ENCODE results near the gene GREM2. TPM values are rescaled to one million over a fixed set of nuclear protein-coding genes. Genes with fewer than 3 reads are reported as not detected.

GREM2 gene
- total RNA-seq, 1 donor from 2014 or later, result not detected

- DNase-seq, result no peak
Observed at GRCh38 chr1:240609527-240610060, 2.4 kb downstream of the GREM2 start.

- no peak for DNase-seq
Observed at GRCh38 chr1:240608707-240609106, 3.2 kb downstream of the GREM2 start.

DNA sequence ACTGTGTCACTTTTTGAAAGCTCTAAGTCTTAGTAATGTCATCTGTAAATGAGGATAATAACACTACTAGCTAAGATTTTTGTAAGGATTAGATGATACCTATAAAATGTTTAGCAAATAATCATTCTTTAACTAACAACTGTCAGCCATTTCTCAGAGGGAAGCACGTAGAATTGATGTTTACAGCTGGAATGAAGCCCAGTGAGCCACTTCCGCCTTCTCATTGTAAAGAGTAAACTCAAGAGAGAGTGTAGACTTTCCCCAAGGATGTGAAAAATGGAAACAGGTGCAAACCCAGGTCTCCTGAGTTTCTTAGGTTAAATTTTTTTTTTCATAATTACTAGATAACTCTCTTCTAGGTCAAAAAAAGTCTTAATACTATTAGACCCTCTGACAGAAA is 4.9 kb downstream of the GREM2 start:
- DNase-seq, result no peak

- DNase-seq, result no peak
Observed at GRCh38 chr1:240602189-240602588, 9.8 kb downstream of the GREM2 start.

DNA sequence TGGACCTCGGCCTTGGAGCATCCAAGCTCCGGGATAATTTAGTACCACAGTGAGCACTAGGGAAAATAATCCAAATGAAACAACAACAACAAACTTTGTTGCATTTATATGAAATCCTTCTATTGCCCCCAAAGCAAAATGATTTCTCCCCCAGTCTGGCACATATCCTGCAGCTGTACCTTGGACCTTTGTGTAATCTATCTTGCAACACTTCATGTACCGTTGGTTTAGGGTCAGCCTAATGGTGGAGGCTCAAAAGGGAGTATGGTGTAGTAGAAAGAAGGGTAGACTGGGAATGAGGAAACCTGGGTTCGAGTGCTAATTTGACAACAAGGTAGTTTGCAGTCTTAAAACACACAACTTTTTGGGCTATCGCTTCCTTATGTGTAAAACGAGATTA is 12.1 kb downstream of the GREM2 start:
- DNase-seq, result no peak

DNA sequence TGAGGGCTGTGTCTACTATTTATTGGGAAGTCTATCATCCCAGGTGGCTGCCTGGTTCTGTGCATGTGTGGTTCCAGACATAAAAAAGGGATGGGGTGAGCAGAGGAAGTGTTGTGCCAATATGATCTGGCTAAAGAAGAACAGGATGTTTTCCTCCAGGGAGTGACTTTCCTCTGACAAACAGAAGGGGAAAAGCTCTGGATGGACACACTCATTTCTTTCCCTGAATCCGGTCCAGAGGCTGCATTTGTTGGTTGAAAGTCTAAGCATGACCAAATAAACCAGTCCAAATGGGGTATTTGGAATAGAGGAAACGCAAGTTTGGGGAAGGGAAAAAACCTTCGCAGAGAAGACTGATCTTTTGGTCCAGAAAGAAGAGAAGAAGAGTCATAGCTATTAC is 12.7 kb downstream of the GREM2 start:
- DNase-seq, result no peak

DNA sequence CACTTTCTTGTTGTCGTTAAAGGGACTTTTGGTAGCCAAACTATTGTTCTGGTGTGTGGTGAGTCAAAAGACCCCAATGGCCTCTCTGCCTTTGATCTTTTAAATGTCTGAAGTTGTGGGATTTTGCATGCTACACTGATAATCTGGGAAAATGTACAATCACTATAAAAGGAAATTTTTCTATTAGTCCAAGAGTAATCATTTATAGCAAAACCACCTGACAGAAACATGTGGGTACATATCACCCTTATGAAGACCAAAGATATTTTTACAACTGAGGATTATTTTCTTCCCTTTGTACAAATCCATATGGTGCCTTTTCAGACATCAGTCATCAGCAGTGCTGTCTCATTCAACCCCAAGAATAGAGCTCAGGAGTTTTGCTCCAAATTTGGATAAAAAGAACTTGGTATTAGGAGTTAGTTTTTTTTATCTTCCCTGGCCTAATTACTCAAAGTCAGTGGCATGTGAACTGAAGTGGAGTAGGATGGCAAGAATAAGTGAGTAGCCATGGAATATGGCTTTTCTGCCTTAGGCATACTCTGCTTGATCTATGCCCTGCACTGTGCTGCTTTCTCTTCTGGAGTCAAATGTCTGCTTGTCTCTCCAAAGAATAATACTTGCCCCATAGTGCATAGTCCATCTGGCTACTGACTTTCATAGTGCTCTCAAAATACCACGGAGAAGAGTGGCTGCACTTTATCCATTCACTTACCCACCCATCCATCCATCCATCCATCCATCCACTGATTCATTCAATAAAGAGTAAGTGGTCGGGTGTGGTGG is 13.5 kb downstream of the GREM2 start:
- no peak for DNase-seq

DNA sequence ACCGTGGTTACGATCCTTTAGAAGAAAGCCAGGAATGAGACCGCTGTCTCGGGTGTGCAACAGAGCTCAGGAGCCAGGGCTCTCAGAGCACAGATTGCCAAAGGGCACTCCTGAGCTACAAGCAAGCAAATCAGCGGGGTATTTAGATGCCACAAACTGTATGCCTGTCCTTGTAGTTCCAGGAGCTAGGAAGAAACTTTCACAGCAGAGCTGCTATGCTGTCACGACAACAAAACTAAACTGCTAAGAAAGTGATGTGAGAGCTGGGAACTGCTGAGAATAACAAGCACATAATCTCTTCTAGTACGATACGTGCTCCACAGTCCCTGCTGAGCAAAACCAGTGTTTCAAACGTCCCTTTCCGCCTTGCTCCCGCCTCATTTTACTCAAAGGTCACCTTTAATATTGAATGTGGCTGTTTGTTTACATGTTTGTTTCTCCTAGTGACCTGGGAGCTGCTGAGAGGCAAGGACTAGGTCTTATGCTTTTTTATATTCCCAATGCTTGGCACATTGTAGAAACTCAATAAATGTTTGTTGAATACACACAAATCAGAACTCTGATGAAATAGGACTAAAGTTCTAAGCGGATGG is 14.7 kb downstream of the GREM2 start:
- DNase-seq, result no peak

DNA sequence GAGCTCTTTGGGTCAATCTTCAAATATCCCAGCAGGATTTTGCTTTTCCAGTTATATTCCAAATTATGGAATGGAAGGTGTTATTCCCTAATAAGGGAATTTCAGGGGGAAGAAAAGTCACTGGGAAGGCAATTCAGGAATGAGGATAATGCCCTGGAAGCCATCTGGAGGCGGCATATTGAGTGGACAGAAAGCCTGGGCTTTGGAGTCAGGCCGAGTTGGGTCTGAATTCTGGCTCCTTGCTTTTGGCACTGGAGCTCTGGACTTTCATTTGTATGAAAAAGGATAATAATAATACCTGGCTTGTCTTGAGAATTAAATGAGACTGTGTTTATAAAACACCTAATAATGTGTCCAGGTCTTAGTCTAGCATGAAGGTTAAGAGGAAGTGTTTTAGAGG is 16.5 kb downstream of the GREM2 start:
- DNase-seq, result no peak

DNA sequence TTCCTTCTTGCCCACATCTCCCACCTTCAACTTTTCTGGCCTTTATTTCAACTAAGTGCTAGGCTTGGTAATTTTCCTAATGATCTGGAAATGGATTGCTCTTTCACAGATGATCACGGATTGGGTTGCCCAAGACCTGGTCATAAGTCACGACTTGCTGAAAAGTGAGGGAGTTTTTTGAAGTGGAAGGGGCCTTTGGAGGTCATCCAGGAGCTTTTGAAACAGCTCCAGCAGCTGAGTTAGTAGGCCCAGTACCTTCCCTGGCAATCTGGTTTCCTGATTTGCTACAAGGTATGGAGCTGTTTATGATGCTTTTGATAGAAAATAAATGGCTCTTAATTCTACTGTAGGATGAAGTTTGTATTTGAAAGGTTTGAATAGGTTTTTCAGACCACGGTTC is 20.4 kb downstream of the GREM2 start:
- DNase-seq, result no peak

DNA sequence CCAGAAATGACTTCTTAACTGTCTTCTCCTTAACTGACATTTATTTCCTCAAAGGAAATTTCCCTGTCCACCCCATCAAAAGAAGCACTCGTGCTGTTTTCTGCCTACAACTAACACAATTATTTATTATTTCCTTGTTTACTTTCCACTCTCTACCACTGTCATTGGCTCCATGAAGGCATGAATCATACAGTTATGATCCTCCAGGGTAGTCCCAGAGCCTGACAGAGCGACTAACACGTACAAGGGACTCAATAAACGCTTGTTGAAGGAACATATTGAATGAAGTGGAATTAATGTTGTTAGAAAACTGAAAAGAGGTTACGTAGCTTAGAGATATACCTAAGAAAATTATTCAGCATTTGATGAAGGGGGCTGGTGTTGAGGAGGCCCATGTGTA is 20.9 kb downstream of the GREM2 start:
- DNase-seq, result no peak

DNA sequence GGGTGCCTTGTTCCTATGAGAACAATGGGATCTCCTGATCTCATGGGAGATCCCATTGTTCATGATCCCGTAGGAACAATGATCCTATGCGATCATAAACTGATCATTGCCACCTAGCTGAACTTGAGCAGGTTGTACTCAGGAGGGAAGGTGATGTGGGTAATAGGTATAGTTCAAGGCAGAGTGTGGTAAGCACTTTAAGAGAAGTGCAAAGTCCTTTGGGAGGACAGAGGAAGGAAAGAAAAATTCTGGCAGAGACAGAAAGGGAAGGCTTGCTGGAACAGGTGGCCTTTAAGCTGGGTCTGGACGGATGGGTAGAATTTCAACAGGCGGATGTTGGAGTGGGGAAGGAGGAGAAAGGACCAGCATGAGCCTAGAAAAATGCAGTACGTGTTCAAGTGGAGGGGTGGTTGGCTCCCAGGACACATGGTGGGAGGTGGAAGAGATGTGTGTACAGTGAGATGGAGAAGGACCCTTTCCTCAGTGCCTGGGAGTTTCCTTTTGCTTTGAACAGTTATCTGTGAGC is 22.3 kb downstream of the GREM2 start:
- DNase-seq, result no peak

GRCh38 chr1:240586006-240586405 is 25.9 kb downstream of the GREM2 start:
- DNase-seq, result no peak

DNA sequence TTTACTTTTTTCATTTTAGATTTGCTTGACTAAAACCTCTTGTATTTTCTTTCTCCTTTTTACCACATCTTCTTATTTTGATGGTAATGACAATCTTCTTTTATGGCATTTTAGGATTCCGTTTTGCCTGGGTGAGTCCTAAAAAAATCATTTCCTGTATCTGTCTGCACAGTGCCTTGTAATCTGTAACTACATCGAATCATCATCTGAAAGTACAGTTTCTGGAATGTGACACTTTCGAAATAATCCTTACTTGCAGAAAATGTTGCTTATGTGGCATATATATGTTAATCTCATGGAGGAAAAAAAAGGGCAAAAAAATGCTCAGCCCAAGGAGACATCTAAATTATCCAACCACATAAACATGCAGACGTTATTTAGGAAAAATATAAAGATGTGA is 29.0 kb downstream of the GREM2 start:
- no peak for DNase-seq

DNA sequence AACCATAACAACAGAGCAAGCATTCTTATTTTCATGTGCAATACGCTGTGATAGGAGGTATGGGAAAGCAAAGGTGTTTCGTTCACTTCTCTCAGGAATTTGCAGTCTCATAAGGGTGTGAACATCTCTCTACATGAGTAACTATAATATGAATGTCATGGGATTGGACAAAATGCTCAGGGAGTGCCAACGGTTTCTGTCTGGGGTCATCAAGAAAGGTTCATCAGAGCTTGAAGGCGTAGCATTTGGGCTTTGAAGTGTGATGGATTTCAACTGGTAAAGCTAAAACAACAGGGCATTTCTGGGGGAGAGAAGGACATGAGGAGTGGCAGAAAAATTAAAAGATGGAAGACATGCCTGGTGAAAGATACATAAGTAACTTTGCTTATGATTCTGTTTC is 32.4 kb downstream of the GREM2 start:
- DNase-seq, result no peak

GRCh38 chr1:240577095-240577494 is 34.9 kb downstream of the GREM2 start:
- DNase-seq, result no peak

DNA sequence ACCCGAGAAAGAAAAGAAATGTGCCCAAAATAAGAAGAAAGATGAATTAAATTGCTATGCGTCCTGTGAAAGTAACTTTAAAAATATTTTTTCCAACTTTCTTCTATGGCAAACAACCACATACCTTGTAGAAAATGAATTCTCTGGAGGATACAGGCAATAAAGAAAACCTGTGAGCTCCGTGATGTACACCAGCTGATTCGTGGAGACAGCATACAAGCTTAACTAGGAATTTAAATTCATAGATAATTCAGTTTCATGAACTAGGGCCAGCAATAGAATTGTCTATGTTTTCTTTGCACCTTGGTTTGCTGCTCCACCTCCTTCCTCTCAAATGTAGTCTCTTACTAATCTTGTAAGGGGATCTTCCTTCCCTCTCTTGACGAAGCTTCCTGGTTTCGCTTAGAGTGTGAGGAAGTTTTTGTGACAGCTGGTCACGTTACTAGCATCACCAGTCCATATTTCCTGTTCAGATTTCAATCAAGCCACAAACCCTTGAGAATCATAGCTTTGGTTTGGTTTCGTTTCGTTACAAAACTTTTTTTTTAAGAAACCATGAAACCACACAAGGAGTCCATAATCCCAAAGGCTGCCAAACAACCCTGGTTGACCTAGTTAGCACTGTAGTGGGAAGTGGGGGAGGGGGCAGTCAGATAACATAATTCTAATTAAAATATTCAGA is 35.8 kb downstream of the GREM2 start:
- DNase-seq, result no peak

GRCh38 chr1:240572328-240572727 is 39.6 kb downstream of the GREM2 start:
- DNase-seq, result no peak

DNA sequence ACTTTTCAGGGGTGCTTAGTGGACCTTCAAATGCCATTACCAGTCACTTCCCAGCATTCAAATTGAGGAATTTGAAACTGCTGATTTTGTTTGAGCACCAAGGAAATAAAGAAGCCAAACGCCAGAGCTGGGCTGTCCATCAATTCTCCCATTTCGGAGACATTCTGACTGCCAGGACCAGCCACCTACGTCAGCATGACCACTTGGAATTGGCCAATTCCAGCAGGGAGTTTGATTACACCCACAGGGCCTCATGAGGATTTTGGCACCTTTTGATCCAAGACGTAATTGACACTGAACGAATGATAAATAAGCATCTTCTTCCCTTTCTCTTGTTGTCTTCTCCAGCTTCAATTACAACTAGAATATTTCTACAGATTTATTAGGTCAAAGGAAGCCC is 40.2 kb downstream of the GREM2 start:
- no peak for DNase-seq

DNA sequence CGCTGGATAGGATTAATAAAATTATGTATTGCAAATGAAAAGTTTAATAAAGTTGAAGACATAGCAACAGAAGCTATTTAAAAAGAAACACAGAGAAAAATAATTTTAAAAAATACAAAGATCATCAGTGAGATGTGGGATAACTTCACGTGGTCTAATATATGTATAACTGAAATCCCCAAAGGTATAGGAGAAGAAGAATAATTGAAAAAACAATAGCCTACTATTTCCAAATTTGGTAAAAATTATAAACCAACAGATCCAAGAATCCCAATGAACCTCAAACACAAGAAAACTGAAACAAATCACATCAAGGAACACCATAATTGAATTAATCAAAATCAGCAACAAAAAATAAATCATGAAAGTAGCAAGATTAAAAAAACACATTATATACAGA is 44.9 kb downstream of the GREM2 start:
- no peak for DNase-seq

GRCh38 chr1:240562779-240563178 is 49.2 kb downstream of the GREM2 start:
- DNase-seq, result no peak

DNA sequence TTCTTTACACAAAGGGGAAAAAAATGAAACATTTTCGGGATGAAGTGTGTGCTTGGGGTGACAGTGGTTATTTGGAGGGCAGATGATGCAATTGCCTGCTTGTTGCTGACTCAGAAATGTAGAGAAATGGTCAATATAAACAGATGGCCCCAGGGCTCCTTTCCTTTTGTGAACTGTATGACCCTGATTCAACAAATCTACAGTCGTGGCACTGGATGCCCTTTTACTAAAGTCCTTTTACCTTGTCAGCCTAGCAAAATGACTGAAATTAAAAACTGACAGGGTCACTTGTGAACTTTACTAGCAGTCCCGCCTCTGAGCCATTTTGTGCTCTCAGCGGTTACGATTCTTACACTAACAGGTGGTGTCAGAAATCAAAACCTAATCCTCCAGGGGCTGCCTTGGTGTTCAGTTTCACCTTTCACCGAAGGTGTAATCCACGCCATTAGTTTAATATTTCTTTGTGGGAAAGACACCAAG is 49.8 kb downstream of the GREM2 start:
- no peak for DNase-seq

DNA sequence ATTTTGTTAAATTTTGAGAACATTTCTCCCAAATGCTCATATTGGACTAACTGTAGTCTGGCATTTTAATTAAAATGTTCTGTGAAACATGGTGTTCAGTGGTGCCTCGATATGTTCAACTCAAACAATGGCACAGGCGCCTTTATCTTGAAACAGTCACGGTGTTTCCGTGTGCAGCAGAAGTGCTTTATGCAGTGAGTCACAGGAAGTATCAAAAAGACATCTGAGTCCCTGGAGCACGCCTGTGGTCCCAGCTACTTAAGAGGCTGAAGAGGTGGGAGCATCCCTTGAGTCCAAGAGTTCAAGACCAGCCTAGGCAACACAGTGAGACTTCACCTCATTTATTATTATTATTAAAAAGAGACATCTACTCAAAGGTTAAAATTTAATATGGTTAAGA is 52.2 kb downstream of the GREM2 start:
- no peak for DNase-seq

Data from dermis blood vessel endothelial cell (primary cell).